GM18517 (cell line): Measurements from ENCODE around the gene OR52H1.

Experiments used
- ATAC-seq: cut with Tn5 transposase; IDR thresholded peaks from one replicate; pipeline ENCODE4 v1.9.1; 2021; ENCODE audit warnings: mild to moderate bottlenecking, moderate library complexity; ENCODE audit not compliant: unreplicated experiment

OR52H1 gene

DNA sequence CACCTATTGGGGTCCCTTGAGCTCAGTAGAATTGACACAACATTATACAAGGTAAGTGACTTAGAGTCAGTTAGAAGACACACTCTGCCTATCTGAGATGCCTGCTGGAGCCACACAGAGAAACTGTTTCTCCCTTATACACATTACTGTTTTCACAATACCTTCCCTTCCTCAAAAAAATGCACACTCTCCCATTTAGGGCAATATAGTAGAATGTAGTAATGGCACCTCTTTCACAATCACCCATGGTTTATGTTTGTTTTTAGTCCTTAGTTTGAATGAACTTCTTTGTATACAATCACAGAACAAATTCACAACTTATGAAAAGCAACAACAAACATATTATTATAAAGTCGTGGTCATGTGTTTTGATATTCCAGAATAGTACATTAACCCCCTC, 14.3 kb downstream of the OR52H1 start:
- ATAC-seq: no peak

GRCh38 chr11:5531053-5531831, 17.1 kb downstream of the OR52H1 start:
- ATAC-seq: no peak

GRCh38 chr11:5528495-5528894, 19.8 kb downstream of the OR52H1 start:
- ATAC-seq: no peak

GRCh38 chr11:5527716-5528115, 20.6 kb downstream of the OR52H1 start:
- ATAC-seq: no peak

- ATAC-seq: no peak
These were observed 23.6 kb downstream of the OR52H1 start for GRCh38 chr11:5524756-5525155.

DNA sequence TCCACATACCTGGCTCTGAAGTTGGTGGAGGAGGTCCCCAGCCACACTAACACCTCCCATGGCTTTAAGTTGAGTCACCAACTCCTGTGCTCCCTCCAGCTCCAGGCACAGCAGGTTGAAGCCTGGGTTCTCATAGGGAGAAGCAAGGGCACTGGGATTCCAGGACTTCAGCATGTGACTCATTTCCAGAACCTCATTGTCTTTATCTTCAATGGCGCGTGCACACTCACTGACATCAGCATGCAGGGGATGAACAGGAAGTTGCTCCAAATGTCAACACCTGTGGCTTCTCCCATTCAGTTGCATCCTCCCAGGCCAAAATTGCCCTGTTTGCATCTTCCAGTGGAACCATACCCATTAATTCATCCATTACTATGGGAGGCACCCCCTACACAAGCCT, 26.0 kb downstream of the OR52H1 start:
- ATAC-seq: no peak

DNA sequence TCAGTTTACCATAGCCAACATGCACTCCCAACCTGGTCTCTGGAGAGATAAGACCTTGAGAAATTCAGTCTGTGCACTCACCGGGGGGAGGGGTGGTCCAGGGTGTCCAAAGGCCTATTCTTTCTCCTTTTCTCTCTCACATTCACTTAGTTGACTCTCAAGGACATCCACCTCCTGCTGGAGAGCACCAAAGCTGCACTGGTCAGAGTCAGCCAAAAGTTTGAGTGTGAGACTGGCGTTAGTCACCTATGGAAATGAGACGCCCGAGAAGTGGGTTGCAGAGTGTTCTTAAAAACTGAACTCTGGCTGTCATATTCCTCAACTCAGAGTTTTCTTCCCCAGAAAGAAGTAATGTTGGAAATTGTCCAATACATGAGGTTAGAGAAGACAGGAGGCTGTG, 26.8 kb downstream of the OR52H1 start:
- ATAC-seq: no peak

DNA sequence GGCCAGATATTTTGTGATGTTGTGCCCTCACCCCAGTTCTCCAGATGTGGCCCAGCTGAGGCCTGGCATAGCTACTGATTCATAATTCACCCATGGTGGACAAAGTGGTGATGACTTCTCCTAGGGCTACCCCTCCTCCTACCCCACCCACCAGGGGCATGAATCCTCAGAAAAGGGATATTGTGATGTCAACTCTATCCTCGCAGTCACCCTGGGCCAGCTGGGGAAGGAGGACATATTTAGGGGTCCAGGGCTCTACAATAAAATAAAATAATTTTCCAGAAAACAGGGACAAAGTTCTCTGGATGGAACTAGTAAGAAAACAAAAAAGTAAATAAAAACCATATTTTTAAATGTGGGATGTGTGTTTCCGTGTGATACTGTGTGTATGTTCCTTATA, 31.7 kb downstream of the OR52H1 start, which contains the start of gene UBQLNL:
Gene UBQLNL (minus strand): TSS at position 101 of the 400 bp plus-strand sequence. CDS start 258 bp downstream, outside the sequence.
- ATAC-seq: no peak

DNA sequence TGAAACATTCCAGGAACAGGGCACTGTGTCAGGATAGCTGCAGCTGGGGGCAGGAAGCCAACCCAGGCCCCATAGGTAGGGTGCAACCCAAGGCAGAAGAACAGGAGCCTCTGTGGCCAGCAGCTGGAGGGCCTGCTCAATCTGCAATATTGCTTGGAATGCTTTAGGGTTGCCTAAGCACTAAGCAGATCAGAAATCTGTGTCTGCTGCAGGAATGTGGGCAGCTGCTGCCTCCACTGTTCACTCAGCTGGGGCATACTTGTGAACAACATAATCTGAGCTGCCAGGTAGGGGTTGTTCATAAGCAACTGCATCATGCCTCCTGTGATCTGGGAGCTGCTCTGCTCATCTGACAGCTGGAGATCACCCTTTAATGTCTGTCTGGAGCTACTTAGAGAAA, 33.5 kb downstream of the OR52H1 start:
- ATAC-seq: no peak

DNA sequence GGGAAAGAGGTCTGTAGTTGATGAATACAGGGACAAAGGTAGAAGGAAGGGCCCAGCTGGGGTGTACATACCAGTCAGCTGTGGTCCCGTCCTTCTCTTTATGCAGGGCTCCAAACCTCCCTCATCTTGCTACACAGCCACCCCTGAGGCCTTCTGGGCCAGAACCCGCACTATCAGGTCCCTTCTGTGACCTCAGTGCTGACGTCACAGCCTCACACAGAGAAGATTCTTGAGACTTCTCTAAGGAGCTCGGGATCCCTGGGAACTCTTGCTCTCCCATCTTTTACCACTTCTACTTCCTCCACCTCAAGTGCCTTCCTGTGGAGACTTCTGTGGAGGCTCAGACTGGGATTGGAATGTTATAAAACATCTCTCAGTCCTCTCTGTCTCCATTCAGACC, 38.5 kb downstream of the OR52H1 start, which contains the start of gene UBQLN3:
Gene UBQLN3 (minus strand): TSS at position 155 of the 400 bp plus-strand sequence. CDS start 399 bp downstream, outside the sequence.
- ATAC-seq: no peak

- no peak for ATAC-seq
These were observed 39.7 kb downstream of the OR52H1 start for GRCh38 chr11:5508605-5509004.

DNA sequence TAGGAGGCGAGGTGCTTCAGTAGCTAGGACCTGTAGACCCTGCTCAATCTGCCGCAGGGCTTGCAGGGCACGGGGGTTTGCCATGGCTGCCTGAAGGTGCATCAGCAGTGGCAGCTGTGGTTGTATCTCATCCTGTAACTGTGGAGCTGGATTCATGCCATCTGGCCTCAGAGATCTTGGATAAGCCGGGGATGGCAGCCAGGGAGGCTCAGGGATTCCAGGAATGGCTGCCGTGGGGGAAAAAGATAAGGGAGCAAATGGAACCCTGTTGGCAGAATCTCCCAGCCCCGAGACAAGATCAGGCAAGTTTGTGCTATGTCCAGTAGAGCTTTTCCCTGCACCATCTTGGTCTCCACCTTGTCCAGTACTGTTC, 40.4 kb downstream of the OR52H1 start:
- ATAC-seq: no peak

DNA sequence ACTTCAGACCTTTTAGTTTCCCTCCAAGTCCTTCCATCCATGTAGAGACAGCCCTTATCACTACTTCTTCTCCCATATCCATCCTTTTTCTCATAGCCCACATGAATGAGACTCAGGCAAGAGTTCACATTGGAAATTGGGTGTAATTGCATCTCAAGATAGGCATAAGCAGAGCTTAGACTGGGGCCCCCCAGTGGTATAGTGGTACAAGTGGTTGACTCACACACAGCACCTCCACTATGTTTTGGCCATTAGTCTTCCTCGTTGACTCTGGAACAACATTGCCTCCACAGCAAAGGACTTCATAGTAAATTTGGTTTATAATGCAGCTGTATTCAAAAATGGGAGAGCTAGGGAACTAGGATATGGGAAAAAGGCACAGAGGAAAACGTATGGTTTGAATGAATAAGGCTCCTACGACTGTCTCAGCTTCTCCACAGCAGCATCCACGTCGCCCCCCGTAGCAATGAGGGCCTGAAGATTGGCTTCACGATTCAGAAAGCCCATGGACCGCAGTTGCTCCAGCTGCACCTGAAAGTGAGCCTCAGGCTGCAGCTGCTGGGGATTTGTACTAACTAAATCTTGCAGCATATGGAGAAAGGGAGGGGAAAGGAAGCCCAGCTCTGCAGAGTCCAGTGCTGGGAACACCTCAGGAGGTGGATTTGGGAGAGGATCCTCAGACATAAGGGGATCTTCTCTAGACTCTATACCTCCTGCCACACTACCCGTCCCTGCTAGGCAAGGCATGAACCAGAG, 41.0 kb downstream of the OR52H1 start:
- no peak for ATAC-seq

DNA sequence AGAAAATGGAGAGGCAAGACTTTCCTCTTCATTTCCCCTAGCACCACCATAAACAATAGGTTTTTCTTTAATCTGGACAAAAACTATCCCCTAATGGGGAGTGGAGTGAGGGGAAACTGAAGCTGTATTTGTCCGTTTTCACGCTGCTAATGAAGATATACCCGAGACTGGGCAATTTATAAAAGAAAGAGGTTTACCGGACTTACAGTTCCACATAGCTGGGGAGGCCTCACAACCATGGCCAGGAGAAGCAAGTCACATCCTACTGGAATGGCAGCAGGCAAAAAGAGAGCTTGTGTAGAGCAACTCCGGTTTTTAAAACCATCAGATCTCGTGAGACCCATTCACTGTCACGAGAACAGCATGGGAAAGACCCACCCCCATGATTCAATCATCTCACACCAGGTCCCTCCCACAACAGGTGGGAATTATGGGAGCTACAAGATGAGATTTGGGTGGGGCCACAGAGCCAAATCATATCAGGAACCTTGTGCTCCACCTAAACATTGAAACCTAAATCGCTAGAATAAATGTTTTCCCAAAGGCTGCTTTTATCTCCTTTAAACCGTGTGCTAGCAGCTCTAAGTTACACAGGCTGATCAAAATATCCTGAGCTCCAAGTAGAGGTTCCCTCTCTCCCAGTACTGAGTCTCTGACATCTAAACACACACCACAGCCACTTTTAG, 42.8 kb downstream of the OR52H1 start:
- no peak for ATAC-seq

DNA sequence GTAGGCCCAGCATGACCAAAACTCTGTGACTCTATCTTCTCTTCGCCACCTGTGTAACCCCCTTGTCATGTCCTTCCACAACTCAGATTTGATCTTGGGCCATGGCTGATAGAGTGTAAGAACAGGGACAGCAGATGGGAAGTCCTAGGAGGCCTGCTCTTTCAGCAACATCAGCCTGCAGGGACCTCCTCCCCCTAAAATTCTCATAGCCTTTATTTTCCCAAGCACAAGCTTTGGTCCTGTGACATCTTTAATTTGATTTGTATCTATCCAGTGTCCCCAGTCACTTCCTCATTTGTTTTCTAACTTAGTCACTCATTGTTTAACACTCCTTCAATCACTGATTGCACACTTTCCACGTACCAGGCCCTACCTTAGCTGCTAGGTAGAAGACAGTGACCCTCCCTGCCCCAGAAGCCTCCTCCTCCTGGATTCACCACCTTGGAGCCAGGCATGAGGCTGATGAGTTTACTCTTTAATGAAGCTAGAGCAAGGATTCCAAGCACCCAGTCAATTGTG, 43.9 kb downstream of the OR52H1 start:
- no peak for ATAC-seq

DNA sequence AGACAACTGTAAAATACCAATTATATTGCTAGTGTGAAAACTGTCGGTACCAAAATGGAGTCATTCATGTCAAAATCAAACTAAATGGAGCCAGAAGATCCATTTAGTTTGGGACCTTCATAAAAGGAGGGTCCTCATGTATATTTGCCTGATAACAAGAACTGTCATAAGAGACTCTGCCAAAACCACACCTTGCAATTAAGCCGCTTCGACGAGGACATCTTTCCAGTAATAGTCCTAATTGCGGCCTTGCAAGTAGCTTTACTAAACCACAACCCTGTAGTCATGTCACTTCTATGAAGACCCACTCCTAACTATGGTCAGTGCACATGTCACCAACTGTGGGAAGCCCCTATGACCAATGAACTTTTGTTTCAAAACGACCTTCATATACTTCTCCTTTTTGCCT, 47.9 kb downstream of the OR52H1 start:
- ATAC-seq: no peak

DNA sequence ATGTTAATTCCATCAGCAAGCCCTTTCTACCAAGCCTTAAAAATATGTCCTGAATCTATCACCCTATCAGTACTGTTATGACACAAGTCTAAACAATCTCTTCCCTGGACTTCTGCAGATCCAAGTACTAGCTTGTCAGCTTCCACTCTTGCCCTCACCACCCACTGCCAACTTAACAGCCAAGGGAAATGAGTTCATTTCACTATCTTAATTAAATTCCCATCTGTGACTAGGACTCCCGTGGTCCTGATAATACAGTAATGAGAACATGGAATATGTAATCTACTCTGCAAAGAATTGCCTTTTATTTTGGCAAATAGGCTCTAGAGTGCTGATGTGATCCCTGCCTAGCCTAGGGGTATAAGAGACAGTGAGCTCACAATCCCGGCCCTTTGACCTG, 48.7 kb downstream of the OR52H1 start:
- ATAC-seq: no peak
